K562 (cell line): ENCODE data around the gene COPB2. TPM values are rescaled to one million over a fixed set of nuclear protein-coding genes. Genes with fewer than 3 reads are reported as not detected.

Experiments used
- CBFA2T3 ChIP-seq: fragments of 450-650 bp; IDR thresholded peaks from 2 replicates; pipeline ENCODE4 v1.6.1; 2017
- CHD1 ChIP-seq: fragments of 200-600 bp; sonication (generic); IDR thresholded peaks from one replicate; pipeline ENCODE4 v1.6.1; 2012; ENCODE audit warnings: mild to moderate bottlenecking, moderate library complexity, low read length, inconsistent platforms
- COPS2 ChIP-seq: fragments of 450-650 bp; conservative IDR thresholded peaks from 2 replicates; pipeline ENCODE4 v1.6.1; 2016; ENCODE audit warnings: mild to moderate bottlenecking, moderate library complexity
- DACH1 ChIP-seq: fragments of 450-650 bp; IDR thresholded peaks from 2 replicates; pipeline ENCODE4 v1.6.1; 2018; ENCODE audit not compliant: partially characterized antibody
- EGR1 ChIP-seq: fragments of 450-650 bp; conservative IDR thresholded peaks from 2 replicates; pipeline ENCODE4 v1.6.1; 2017; ENCODE audit warnings: mild to moderate bottlenecking
- FIP1L1 ChIP-seq: fragments of 200-400 bp; formaldehyde crosslinking; IDR thresholded peaks from 2 replicates; pipeline ENCODE4 v1.6.1; 2018; ENCODE audit warnings: mild to moderate bottlenecking, low read depth, low read length; ENCODE audit not compliant: poor library complexity, severe bottlenecking
- FOXP1 ChIP-seq: sonication (generic); formaldehyde crosslinking; IDR thresholded peaks from 2 replicates; pipeline ENCODE4 v1.8.0; 2022; ENCODE audit warnings: mild to moderate bottlenecking, missing genetic modification reagents
- GATAD2A ChIP-seq: fragments of 450-650 bp; IDR thresholded peaks from 2 replicates; pipeline ENCODE4 v1.6.1; 2017
- GTF2E2 ChIP-seq: fragments of 200-800 bp; sonication (Bioruptor generic); IDR thresholded peaks from 2 replicates; pipeline ENCODE4 v1.6.1; 2016; ENCODE audit warnings: missing genetic modification characterization, missing compliant biosample characterization
- KAT7 ChIP-seq: sonication (generic); formaldehyde crosslinking; IDR thresholded peaks from 2 replicates; pipeline ENCODE4 v1.8.0; 2022; ENCODE audit warnings: missing genetic modification reagents, mild to moderate bottlenecking, borderline replicate concordance
- RFX7 ChIP-seq: fragments of 250-450 bp; sonication (Bioruptor Pico); IDR thresholded peaks from 2 replicates; pipeline ENCODE4 v1.5.1; 2021; ENCODE audit warnings: mild to moderate bottlenecking
- SIRT6 ChIP-seq: IDR thresholded peaks from one replicate; pipeline ENCODE4 v1.6.1; 2012; ENCODE audit warnings: low read depth, mild to moderate bottlenecking, control low read depth, inconsistent platforms, low read length, moderate library complexity
- WHSC1 ChIP-seq: IDR thresholded peaks from one replicate; pipeline ENCODE4 v1.6.1; 2012; ENCODE audit warnings: low read length, control low read depth, inconsistent platforms
- ZKSCAN8 ChIP-seq: fragments of 200-800 bp; sonication (Bioruptor generic); IDR thresholded peaks from 2 replicates; pipeline ENCODE4 v1.6.1; 2016; ENCODE audit warnings: missing genetic modification characterization, missing compliant biosample characterization
- ZNF384 ChIP-seq: IDR thresholded peaks from 2 replicates; pipeline ENCODE4 v1.6.1; 2012; ENCODE audit warnings: low read depth, low read length, improper control_type of control experiment
- ZNF76 ChIP-seq: fragments of 250-450 bp; sonication (Bioruptor Pico); IDR thresholded peaks from 2 replicates; pipeline ENCODE4 v1.4.0; 2020; ENCODE audit warnings: mild to moderate bottlenecking, moderate library complexity, borderline replicate concordance
- polyA plus RNA-seq, 8 experiments: library from polyadenylated mRNA; depleted of rRNA in 4 of 8; stranded (reverse) in 5 of 8; unstranded in 3 of 8; fragments of >200 nt; fragmentation: Nextera tagmentation in 2 of 8; fragmentation: Illumina TruSeq in 1 of 8; extraction: Ambion mirVana in 2 of 8; extraction: Trizol in 1 of 8; gene quantifications; 2 replicates each; pipeline versions ENCODE4 v1.2.1 to v1.2.3, GENCODE V29; 2011 to 2014; ENCODE audit warnings: inconsistent platforms in 1 of 8, missing spikeins in 1 of 8
- total RNA-seq, 7 experiments: library from RNA; depleted of rRNA in 6 of 7; stranded (reverse); fragments of >200 nt in 6 of 7; fragmentation: Illumina TruSeq in 2 of 7; extraction: Trizol in 2 of 7; gene quantifications; 2 replicates each; pipeline versions ENCODE4 v1.2.1 to v1.2.3, GENCODE V29; 2011 to 2021; ENCODE audit warnings: low replicate concordance in 1 of 7
- TF ChIP-seq, protein P1 (sequence below), 2 experiments: fragments of 450-650 bp in 1 of 2; IDR thresholded peaks; 2 replicates each; pipeline ENCODE4 v1.6.1; 2011 to 2017; ENCODE audit warnings: low read depth in 2 of 2, antibody characterized with exemption in 1 of 2, borderline replicate concordance in 1 of 2, low read length in 1 of 2, mild to moderate bottlenecking in 1 of 2, mixed read lengths in 1 of 2; ENCODE audit not compliant: control insufficient read depth in 1 of 2
- TF ChIP-seq, protein P2 (sequence below): fragments of 450-650 bp; IDR thresholded peaks from 2 replicates; pipeline ENCODE4 v1.6.1; 2017; ENCODE audit warnings: mild to moderate bottlenecking, moderate library complexity
- TF ChIP-seq, protein P3 (sequence below): sonication (generic); formaldehyde crosslinking; IDR thresholded peaks from 2 replicates; pipeline ENCODE4 v1.8.1; 2023; ENCODE audit warnings: missing genetic modification reagents, mild to moderate bottlenecking, borderline replicate concordance

COPB2 gene
- total and polyA plus RNA-seq, 9 of the 15 experiments (the other 6 are each of a cell fraction or from before 2014, with no cell fraction given) = 64.3 to 189 (median 130) TPM

GRCh38 chr3:139343895-139344856 lies 45.3 kb downstream of the COPB2 start, which contains the start of gene MRPS22 (continued):
- TF ChIP-seq, protein P1, sequence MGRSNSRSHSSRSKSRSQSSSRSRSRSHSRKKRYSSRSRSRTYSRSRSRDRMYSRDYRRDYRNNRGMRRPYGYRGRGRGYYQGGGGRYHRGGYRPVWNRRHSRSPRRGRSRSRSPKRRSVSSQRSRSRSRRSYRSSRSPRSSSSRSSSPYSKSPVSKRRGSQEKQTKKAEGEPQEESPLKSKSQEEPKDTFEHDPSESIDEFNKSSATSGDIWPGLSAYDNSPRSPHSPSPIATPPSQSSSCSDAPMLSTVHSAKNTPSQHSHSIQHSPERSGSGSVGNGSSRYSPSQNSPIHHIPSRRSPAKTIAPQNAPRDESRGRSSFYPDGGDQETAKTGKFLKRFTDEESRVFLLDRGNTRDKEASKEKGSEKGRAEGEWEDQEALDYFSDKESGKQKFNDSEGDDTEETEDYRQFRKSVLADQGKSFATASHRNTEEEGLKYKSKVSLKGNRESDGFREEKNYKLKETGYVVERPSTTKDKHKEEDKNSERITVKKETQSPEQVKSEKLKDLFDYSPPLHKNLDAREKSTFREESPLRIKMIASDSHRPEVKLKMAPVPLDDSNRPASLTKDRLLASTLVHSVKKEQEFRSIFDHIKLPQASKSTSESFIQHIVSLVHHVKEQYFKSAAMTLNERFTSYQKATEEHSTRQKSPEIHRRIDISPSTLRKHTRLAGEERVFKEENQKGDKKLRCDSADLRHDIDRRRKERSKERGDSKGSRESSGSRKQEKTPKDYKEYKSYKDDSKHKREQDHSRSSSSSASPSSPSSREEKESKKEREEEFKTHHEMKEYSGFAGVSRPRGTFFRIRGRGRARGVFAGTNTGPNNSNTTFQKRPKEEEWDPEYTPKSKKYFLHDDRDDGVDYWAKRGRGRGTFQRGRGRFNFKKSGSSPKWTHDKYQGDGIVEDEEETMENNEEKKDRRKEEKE (IDR thresholded peaks at IDR 0.05; ENCODE audit: borderline replicate concordance in 1 of 2, control insufficient read depth in 1 of 2, low read depth in 2 of 2, low read length in 1 of 2) = peak in 1 of 2 experiments; percentile 63; a peak in 1 of 4 replicates
- TF ChIP-seq EGR1 (no peak), ZNF76 (CRISPR knock-in tag) (0 out of 2 replicates have a peak, but pooled peaks have one; percentile 60), CBFA2T3 (0 out of 2 replicates have a peak, but pooled peaks have one; percentile 14), COPS2 (no peak), DACH1 (no peak), GATAD2A (no peak), ZKSCAN8 (CRISPR knock-in tag) (0 out of 2 replicates have a peak, but pooled peaks have one; percentile 26), GTF2E2 (peak; percentile 89), CHD1 (no peak), KAT7 (CRISPR knock-in tag) (no peak), RFX7 (CRISPR knock-in tag) (no peak), FOXP1 (CRISPR knock-in tag) (no peak), SIRT6 (no peak), ZNF384 (no peak), WHSC1 (no peak), FIP1L1 (no peak)
- TF ChIP-seq, protein P2, sequence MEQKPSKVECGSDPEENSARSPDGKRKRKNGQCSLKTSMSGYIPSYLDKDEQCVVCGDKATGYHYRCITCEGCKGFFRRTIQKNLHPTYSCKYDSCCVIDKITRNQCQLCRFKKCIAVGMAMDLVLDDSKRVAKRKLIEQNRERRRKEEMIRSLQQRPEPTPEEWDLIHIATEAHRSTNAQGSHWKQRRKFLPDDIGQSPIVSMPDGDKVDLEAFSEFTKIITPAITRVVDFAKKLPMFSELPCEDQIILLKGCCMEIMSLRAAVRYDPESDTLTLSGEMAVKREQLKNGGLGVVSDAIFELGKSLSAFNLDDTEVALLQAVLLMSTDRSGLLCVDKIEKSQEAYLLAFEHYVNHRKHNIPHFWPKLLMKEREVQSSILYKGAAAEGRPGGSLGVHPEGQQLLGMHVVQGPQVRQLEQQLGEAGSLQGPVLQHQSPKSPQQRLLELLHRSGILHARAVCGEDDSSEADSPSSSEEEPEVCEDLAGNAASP = no peak
- TF ChIP-seq, protein P3, sequence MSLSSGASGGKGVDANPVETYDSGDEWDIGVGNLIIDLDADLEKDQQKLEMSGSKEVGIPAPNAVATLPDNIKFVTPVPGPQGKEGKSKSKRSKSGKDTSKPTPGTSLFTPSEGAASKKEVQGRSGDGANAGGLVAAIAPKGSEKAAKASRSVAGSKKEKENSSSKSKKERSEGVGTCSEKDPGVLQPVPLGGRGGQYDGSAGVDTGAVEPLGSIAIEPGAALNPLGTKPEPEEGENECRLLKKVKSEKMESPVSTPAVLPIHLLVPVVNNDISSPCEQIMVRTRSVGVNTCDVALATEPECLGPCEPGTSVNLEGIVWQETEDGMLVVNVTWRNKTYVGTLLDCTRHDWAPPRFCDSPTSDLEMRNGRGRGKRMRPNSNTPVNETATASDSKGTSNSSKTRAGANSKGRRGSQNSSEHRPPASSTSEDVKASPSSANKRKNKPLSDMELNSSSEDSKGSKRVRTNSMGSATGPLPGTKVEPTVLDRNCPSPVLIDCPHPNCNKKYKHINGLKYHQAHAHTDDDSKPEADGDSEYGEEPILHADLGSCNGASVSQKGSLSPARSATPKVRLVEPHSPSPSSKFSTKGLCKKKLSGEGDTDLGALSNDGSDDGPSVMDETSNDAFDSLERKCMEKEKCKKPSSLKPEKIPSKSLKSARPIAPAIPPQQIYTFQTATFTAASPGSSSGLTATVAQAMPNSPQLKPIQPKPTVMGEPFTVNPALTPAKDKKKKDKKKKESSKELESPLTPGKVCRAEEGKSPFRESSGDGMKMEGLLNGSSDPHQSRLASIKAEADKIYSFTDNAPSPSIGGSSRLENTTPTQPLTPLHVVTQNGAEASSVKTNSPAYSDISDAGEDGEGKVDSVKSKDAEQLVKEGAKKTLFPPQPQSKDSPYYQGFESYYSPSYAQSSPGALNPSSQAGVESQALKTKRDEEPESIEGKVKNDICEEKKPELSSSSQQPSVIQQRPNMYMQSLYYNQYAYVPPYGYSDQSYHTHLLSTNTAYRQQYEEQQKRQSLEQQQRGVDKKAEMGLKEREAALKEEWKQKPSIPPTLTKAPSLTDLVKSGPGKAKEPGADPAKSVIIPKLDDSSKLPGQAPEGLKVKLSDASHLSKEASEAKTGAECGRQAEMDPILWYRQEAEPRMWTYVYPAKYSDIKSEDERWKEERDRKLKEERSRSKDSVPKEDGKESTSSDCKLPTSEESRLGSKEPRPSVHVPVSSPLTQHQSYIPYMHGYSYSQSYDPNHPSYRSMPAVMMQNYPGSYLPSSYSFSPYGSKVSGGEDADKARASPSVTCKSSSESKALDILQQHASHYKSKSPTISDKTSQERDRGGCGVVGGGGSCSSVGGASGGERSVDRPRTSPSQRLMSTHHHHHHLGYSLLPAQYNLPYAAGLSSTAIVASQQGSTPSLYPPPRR (CRISPR knock-in tag) = no peak
